HCT116 (cell line): ENCODE results near the gene ROBO1. TPM values are rescaled to one million over a fixed set of nuclear protein-coding genes. Genes with fewer than 3 reads are reported as not detected.

Experiments
- ATAC-seq: fragments of 200-7000 bp; cut with Tn5 transposase; 2 replicates; pipeline ENCODE4 v1.9.1; 2020; ENCODE audit warnings: mild to moderate bottlenecking, moderate library complexity
- BruUV-seq: library from RNA; stranded (reverse); fragments of 400-500 nt; replicated peaks from 2 replicates; lab custom pipeline; 2021; lab: Mats Ljungman, UMichigan
- CTCF ChIA-PET: fragments of 300-600 bp; sonication (Branson Sonifier 250); formaldehyde crosslinking; loops from one replicate; lab custom pipeline; 2021; ENCODE audit warnings: antibody characterized with exemption; lab: Charles Lee
- POLR2A ChIA-PET: fragments of 300-600, 350-600 bp; sonication (Branson Sonifier 250); formaldehyde crosslinking; loops from one replicate; lab custom pipeline; 2021; ENCODE audit warnings: antibody characterized with exemption; lab: Charles Lee
- RAD21 ChIA-PET, 2 experiments: fragments of 300-600 bp; sonication (Branson Sonifier 250); formaldehyde crosslinking; loops; one replicate each; lab custom pipeline; 2023; ENCODE audit warnings: low total read pairs in 2 of 2; ENCODE audit not compliant: uncharacterized antibody in 2 of 2, unreplicated experiment in 2 of 2, low non-redundant PET in 1 of 2; lab: Charles Lee
- DNase-seq: peaks from one replicate; pipeline ENCODE4 v3.0.0-alpha.2; 2010; ENCODE audit warnings: low read depth, low spot score
- H2AFZ ChIP-seq: fragments of 200-600 bp; shearing (Covaris generic), sonication (generic); 2 replicates; pipeline ENCODE4 v1.6.1; 2017; ENCODE audit warnings: low read depth, mixed run types, mixed read lengths, antibody characterized with exemption, low read length; ENCODE audit not compliant: poor library complexity, severe bottlenecking
- H3K27ac ChIP-seq: 2 replicates; pipeline ENCODE4 v1.5.1; 2012; ENCODE audit warnings: low read depth, low read length
- H3K27me3 ChIP-seq: fragments of 200-600 bp; sonication (generic); 2 replicates; pipeline ENCODE4 v1.6.1; 2016; ENCODE audit warnings: mixed run types, low read length, mixed read lengths; ENCODE audit not compliant: insufficient read depth
- H3K36me3 ChIP-seq, 2 experiments: fragments of 200-500 bp in 1 of 2; fragments of 200-600 bp in 1 of 2; sonication (Bioruptor generic) in 1 of 2; sonication (generic) in 1 of 2; 2 replicates each; pipeline versions ENCODE4 v1.5.1 to v1.6.1; 2014 to 2016; ENCODE audit warnings: low read length in 2 of 2, inconsistent platforms in 1 of 2, mixed read lengths in 1 of 2, mixed run types in 1 of 2; ENCODE audit not compliant: insufficient read depth in 2 of 2, control insufficient read depth in 1 of 2
- H3K4me1 ChIP-seq, 2 experiments: fragments of 200-600 bp in 1 of 2; sonication (generic) in 1 of 2; 2 replicates each; pipeline versions ENCODE4 v1.5.1 to v1.6.1; 2012 to 2017; ENCODE audit warnings: low read length in 2 of 2, inconsistent platforms in 1 of 2, mild to moderate bottlenecking in 1 of 2, mixed read lengths in 1 of 2, mixed run types in 1 of 2, moderate library complexity in 1 of 2; ENCODE audit not compliant: insufficient read depth in 2 of 2, control insufficient read depth in 1 of 2
- H3K4me2 ChIP-seq: fragments of 200-600 bp; sonication (generic); 2 replicates; pipeline ENCODE4 v1.6.1; 2017; ENCODE audit warnings: mixed run types, low read length, mixed read lengths
- H3K4me3 ChIP-seq, 2 experiments: fragments of 200-600 bp in 1 of 2; sonication (generic) in 1 of 2; replicated peaks in 1 of 2; 2 replicates each; pipeline ENCODE4 v1.5.1; 2011 to 2016; ENCODE audit warnings: low read length in 2 of 2, control low read depth in 1 of 2, low read depth in 1 of 2, mild to moderate bottlenecking in 1 of 2, mixed read lengths in 1 of 2, mixed run types in 1 of 2
- H3K79me2 ChIP-seq: fragments of 200-600 bp; sonication (generic); 2 replicates; pipeline ENCODE4 v1.6.1; 2017; ENCODE audit warnings: mild to moderate bottlenecking, mixed run types, low read length, moderate library complexity, mixed read lengths; ENCODE audit not compliant: insufficient read depth
- H3K9ac ChIP-seq: fragments of 200-600 bp; sonication (generic); 2 replicates; pipeline ENCODE4 v1.6.1; 2016; ENCODE audit warnings: low read length, mixed read lengths
- H3K9me2 ChIP-seq: fragments of 200-600 bp; sonication (generic), shearing (Covaris generic); 2 replicates; pipeline ENCODE4 v1.6.1; 2017; ENCODE audit warnings: mixed run types, mild to moderate bottlenecking, moderate library complexity; ENCODE audit not compliant: insufficient read depth
- H3K9me3 ChIP-seq, 2 experiments: fragments of 200-500 bp in 1 of 2; fragments of 200-600 bp in 1 of 2; sonication (Bioruptor generic) in 1 of 2; sonication (generic) in 1 of 2; 2 replicates each; pipeline ENCODE4 v1.6.1; 2014 to 2017; ENCODE audit warnings: low read length in 2 of 2, mixed read lengths in 2 of 2, inconsistent platforms in 1 of 2, low read depth in 1 of 2, mild to moderate bottlenecking in 1 of 2, mixed run types in 1 of 2, moderate library complexity in 1 of 2; ENCODE audit not compliant: control insufficient read depth in 1 of 2, insufficient read depth in 1 of 2
- H4K20me1 ChIP-seq: fragments of 200-600 bp; sonication (generic), shearing (Covaris generic); 2 replicates; pipeline ENCODE4 v1.6.1; 2017; ENCODE audit warnings: mixed run types, mild to moderate bottlenecking, moderate library complexity; ENCODE audit not compliant: insufficient read depth
- CEBPB ChIP-seq: IDR thresholded peaks from 2 replicates; pipeline ENCODE4 v1.6.1; 2012; ENCODE audit warnings: low read depth
- CTCF ChIP-seq, 3 experiments: fragments of 200-600 bp in 1 of 3; sonication (generic) in 1 of 3; IDR thresholded peaks in 2 of 3; conservative IDR thresholded peaks in 1 of 3; 2 replicates each; pipeline ENCODE4 v1.5.1; 2012 to 2017; ENCODE audit warnings: low read depth in 2 of 3, low read length in 2 of 3, antibody characterized with exemption in 1 of 3, borderline replicate concordance in 1 of 3, control low read depth in 1 of 3, mild to moderate bottlenecking in 1 of 3, mixed read lengths in 1 of 3, mixed run types in 1 of 3, moderate library complexity in 1 of 3; ENCODE audit not compliant: insufficient read depth in 1 of 3
- EGR1 ChIP-seq: IDR thresholded peaks from 2 replicates; pipeline ENCODE4 v1.6.1; 2012; ENCODE audit warnings: low read depth
- ELF1 ChIP-seq: IDR thresholded peaks from 2 replicates; pipeline ENCODE4 v1.6.1; 2012; ENCODE audit warnings: low read depth, borderline replicate concordance
- EZH2phosphoT487 ChIP-seq: fragments of 200-600 bp; IDR thresholded peaks from 2 replicates; pipeline ENCODE4 v1.6.1; 2018; ENCODE audit warnings: antibody characterized with exemption, borderline replicate concordance
- FOSL1 ChIP-seq: IDR thresholded peaks from 2 replicates; pipeline ENCODE4 v1.6.1; 2012; ENCODE audit warnings: low read depth
- JUND ChIP-seq: IDR thresholded peaks from 2 replicates; pipeline ENCODE4 v1.6.1; 2012
- POLR2A ChIP-seq: IDR thresholded peaks from 2 replicates; pipeline ENCODE4 v1.7.0; 2011; ENCODE audit warnings: borderline replicate concordance; ENCODE audit not compliant: insufficient read depth, insufficient read length; ENCODE audit errors: extremely low read depth
- POLR2AphosphoS5 ChIP-seq: IDR thresholded peaks from 2 replicates; pipeline ENCODE4 v1.6.1; 2011; ENCODE audit warnings: mild to moderate bottlenecking, low read depth, low read length, moderate library complexity
- RAD21 ChIP-seq: IDR thresholded peaks from 2 replicates; pipeline ENCODE4 v1.6.1; 2012; ENCODE audit warnings: low read depth, mild to moderate bottlenecking
- SIN3A ChIP-seq: IDR thresholded peaks from 2 replicates; pipeline ENCODE4 v1.6.1; 2012; ENCODE audit warnings: low read depth
- SRF ChIP-seq: IDR thresholded peaks from 2 replicates; pipeline ENCODE4 v1.6.1; 2012; ENCODE audit warnings: low read depth
- TCF7L2 ChIP-seq: IDR thresholded peaks from 2 replicates; pipeline ENCODE4 v1.7.0; 2011; ENCODE audit warnings: borderline replicate concordance, inconsistent platforms; ENCODE audit not compliant: insufficient read depth, insufficient read length; ENCODE audit errors: extremely low read depth
- YY1 ChIP-seq: IDR thresholded peaks from 2 replicates; pipeline ENCODE4 v1.6.1; 2011; ENCODE audit warnings: low read length, low read depth, moderate library complexity, mild to moderate bottlenecking; ENCODE audit not compliant: insufficient replicate concordance; ENCODE audit errors: extremely low read depth
- ZBTB33 ChIP-seq: IDR thresholded peaks from 2 replicates; pipeline ENCODE4 v1.6.1; 2011; ENCODE audit warnings: mild to moderate bottlenecking, low read length, moderate library complexity; ENCODE audit not compliant: insufficient replicate concordance; ENCODE audit errors: extremely low read depth
- ZFX ChIP-seq: fragments of 450-650 bp; IDR thresholded peaks from 2 replicates; pipeline ENCODE4 v1.6.1; 2017
- ZNF274 ChIP-seq: fragments of 200-500 bp; sonication (Bioruptor generic); IDR thresholded peaks from 2 replicates; pipeline ENCODE4 v1.6.1; 2014; ENCODE audit warnings: mild to moderate bottlenecking, low read depth, low read length, inconsistent platforms
- intact Hi-C: fragments of 100-400 bp; cut with micrococcal nuclease; formaldehyde crosslinking; loops from 2 replicates; pipeline ENCODE4 v1.10.0; 2022
- total RNA-seq: library from RNA; stranded (reverse); gene quantifications from one replicate; pipeline ENCODE4 v1.2.1, GENCODE V29; 2021; ENCODE audit not compliant: unreplicated experiment

ROBO1 gene
- total RNA-seq, 1 experiment from 2014 or later = 0.27 TPM

- Histone ChIP-seq H3K4me1 (no peaks in the 10 kb centered on the region), H3K79me2 (no peaks in the 10 kb centered on the region), H3K9ac (no peak overlapping the region), H3K4me3 (no peak overlapping the region), H3K27me3 (no peaks in the 10 kb centered on the region), H3K36me3 (no peaks in the 10 kb centered on the region), H3K9me2 (no peaks in the 10 kb centered on the region), H3K4me2 (no peak overlapping the region), H3K9me3 (peaks cover 9 to 26% of the 10 kb centered on the region in 2 experiments; a peak in 2 of 4 replicates), H3K27ac (no peak overlapping the region), H4K20me1 (no peaks in the 10 kb centered on the region), H2AFZ (no peak overlapping the region)
- TF ChIP-seq ZFX (no peak), CTCF (IDR thresholded peaks at IDR 0.05 in 2 of 3, conservative IDR thresholded peaks at IDR 0.05 in 1 of 3; ENCODE audit: borderline replicate concordance in 1 of 3, insufficient read depth in 1 of 3, low read depth in 2 of 3, low read length in 2 of 3) (no peak), EGR1 (no peak), ELF1 (no peak), ZBTB33 (no peak), JUND (no peak), RAD21 (no peak), EZH2phosphoT487 (no peak), FOSL1 (no peak), TCF7L2 (no peak), ZNF274 (no peak), CEBPB (no peak), POLR2A (no peak), SRF (no peak), POLR2AphosphoS5 (no peak), YY1 (no peak), SIN3A (no peak)
- RAD21 ChIA-PET = no interaction called here
- POLR2A ChIA-PET = no interaction called here
- CTCF ChIA-PET = no interaction called here
- intact Hi-C loops = no loop called here
- ATAC-seq (no peak), DNase-seq (no peak)
- BruUV-seq = no TSS peak
These were observed 773.4 kb downstream of the ROBO1 start for GRCh38 chr3:78994174-78995027.
